SK-N-MC (cell line): ENCODE data around the gene KRT6C.

ENCODE experiments used
- DNase-seq: peaks from one replicate; pipeline ENCODE4 v3.0.0-alpha.2; 2011; ENCODE audit warnings: low read depth, low spot score
- H3K27ac ChIP-seq: fragments of 200-600 bp; sonication (generic); 2 replicates; pipeline ENCODE4 v1.5.1; 2016; ENCODE audit warnings: mixed run types
- H3K36me3 ChIP-seq: fragments of 200-600 bp; sonication (generic); 2 replicates; pipeline ENCODE4 v1.6.1; 2017; ENCODE audit warnings: antibody characterized with exemption, low read length, mixed read lengths; ENCODE audit not compliant: insufficient read depth
- H3K4me3 ChIP-seq: fragments of 200-600 bp; sonication (generic); 2 replicates; pipeline ENCODE4 v1.5.1; 2016
- H3K9ac ChIP-seq: fragments of 200-600 bp; sonication (generic); 2 replicates; pipeline ENCODE4 v1.8.0; 2017; ENCODE audit warnings: mixed run types, mixed read lengths; ENCODE audit not compliant: insufficient read length
- H3K9me3 ChIP-seq: fragments of 200-600 bp; sonication (generic); 2 replicates; pipeline ENCODE4 v1.6.1; 2017; ENCODE audit warnings: low read depth, mild to moderate bottlenecking, antibody characterized with exemption, low read length, moderate library complexity, mixed read lengths
- EZH2 ChIP-seq: fragments of 200-600 bp; sonication (generic); IDR thresholded peaks from one replicate; pipeline ENCODE4 v1.6.1; 2017; ENCODE audit warnings: antibody characterized with exemption
- FOXP2 ChIP-seq: optimal IDR thresholded peaks from 2 replicates; pipeline ENCODE3; 2011; ENCODE audit warnings: mild to moderate bottlenecking, moderate library complexity; ENCODE audit not compliant: insufficient read depth; ENCODE audit errors: extremely low read length, control extremely low read depth
- POLR2AphosphoS5 ChIP-seq: IDR thresholded peaks from 2 replicates; pipeline ENCODE4 v1.6.1; 2012; ENCODE audit warnings: mild to moderate bottlenecking, low read depth, low read length, borderline replicate concordance

Gene KRT6C

DNA sequence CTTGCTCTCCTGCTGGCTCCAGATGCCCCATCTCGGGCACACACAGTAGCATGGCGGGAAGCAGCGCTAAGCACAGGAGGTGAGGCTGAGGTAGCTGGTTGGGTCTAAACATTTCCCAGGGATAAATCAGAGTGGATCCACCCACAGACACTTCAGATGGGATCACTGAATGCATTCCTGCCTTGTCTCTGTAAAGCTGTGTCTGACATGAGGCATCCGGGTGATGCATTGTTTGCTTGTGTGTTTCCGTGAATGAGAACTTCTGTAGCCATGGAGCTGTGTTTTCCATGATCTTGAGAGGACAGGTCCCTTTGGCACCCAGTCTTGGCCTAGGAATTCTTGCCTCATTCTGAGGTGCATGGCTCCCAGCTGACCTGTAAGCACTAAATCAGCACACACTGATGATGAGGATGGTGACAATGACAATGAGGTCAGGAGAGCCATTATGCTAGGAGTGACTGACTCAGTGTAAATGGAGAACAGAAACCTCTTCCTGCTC, 32.7 kb downstream of the KRT6C start:
- H3K4me3 ChIP-seq: no peak overlapping the region
- TF ChIP-seq POLR2AphosphoS5 (no peak), FOXP2 (no peak), EZH2 (no peak)
- H3K9me3 ChIP-seq: no peaks in the 10 kb centered on the region
- H3K36me3 ChIP-seq: no peaks in the 10 kb centered on the region
- H3K27ac ChIP-seq: no peak overlapping the region
- DNase-seq: no peak
- H3K9ac ChIP-seq: no peak overlapping the region

DNA sequence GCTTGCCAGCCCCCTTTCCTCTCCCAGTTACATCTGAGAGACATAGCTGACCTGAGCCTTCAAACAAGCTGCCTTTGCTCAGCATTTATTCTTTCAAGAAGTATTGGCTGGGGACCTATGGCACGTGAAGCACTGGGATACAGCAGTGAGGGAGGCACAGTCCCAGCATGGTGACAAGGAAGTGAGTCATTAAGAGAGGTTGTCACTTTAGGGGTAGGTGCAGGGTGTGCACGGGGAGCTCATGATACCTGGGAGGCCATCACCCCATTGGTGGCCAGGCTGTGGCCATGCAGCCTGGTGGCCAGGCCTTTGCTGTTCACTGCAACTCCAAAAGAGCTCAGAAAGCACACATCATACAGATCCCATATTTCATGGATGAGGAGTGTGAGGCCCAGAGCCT, 33.8 kb downstream of the KRT6C start:
- H3K9me3 ChIP-seq: no peaks in the 10 kb centered on the region
- H3K9ac ChIP-seq: no peak overlapping the region
- TF ChIP-seq FOXP2: no peak
- no peak for TF ChIP-seq EZH2
- TF ChIP-seq POLR2AphosphoS5: no peak
- H3K4me3 ChIP-seq: no peak overlapping the region
- DNase-seq: no peak
- no peaks in the 10 kb centered on the region for H3K36me3 ChIP-seq
- no peak overlapping the region for H3K27ac ChIP-seq

DNA sequence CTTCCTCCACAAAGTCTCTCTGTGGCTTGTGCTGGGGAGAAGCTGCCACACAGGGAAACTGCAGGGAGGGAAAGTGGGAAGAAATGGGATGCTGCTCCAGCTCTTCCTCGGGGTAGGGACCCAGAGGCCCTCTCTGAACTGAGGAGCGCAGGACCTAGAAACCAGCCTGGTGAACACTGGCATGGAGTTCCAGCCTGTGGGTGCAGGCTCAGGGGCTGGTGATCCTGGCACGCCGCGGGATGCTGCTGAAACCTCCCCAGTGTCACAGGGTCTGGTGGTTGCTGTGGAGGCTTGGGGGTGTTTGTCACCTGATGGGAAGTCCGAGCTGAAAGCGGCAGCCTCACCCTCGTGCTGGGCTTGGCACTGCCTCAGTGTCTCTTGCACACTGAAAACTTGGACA, 34.2 kb downstream of the KRT6C start:
- DNase-seq: no peak
- TF ChIP-seq POLR2AphosphoS5: no peak
- TF ChIP-seq FOXP2: no peak
- TF ChIP-seq EZH2: no peak
- H3K27ac ChIP-seq: no peak overlapping the region

DNA sequence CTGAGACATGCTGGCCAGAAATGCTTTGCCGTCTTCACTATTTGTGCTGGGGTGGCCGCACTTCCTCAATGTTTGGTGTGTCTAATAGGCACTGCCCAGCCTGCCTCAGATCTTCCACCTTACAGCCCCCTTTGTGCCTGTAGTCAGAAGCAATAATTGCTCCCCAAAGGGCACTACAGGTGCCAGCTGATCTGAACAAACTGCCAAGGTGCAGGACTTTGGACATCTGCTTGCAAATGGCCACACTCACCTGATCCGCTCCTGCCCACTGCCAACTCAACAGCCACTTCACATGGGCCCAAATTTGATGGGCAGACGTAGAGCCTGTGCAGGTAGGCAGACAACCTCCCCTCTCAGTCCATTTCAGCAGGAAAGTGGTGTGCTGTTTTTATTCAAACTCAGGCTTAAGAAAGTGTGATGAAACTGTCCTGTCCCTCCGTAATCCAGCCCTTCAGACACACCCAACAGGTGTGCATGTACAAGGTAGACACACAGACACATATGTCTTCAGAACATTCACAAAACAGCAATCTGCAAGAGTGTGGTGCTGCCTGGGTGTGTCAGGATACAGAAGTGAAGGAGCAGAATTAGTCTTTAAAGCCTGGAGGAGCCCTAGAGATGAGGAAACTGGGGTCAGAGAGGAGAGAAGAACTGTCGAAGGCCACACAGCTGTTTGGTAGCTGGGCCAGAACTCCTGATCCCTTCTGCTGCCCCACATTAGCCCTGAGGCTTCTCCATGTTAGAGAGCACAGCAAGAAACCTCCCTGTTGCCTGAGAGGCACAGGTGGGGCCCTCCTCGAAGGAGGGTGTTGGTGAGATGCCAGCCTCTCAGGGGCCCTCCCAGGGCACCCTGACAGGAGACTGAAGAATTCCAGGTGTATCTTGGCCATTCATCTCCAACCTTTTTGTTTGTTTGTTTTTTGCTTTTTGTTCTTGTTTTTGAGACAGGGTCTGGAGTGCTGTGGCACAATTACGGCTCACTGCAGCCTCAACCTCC, 35.0 kb downstream of the KRT6C start:
- H3K9me3 ChIP-seq: no peaks in the 10 kb centered on the region
- TF ChIP-seq POLR2AphosphoS5: no peak
- no peak for TF ChIP-seq EZH2
- no peak for TF ChIP-seq FOXP2
- no peak for DNase-seq
- H3K36me3 ChIP-seq: no peaks in the 10 kb centered on the region
- no peak overlapping the region for H3K9ac ChIP-seq
- no peak overlapping the region for H3K4me3 ChIP-seq
- no peak overlapping the region for H3K27ac ChIP-seq

More for the DNA sequence above, 34.2 kb downstream of the KRT6C start:
- Histone ChIP-seq H3K9me3 (no peaks in the 10 kb centered on the region), H3K9ac (no peak overlapping the region), H3K4me3 (no peak overlapping the region), H3K36me3 (no peaks in the 10 kb centered on the region)

DNA sequence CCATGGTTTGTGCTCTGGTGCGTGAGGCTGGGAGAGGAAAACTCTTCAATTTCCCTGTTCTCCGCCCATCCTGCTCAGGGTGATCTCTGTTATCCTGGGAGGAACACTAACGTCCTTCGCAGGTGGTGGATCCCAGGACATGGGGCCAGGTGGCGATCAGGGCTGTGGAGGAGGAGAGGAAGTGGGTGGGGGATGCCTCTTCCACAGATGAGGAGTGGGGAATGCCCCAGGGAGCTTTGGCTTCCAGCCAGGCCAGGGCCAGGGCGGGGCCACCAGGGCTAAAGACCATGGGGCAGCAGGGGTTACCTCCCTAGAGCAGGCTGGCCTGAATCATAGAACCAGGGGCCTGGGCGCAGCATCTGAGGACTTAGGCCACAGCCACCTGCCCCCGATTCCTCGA, 36.1 kb downstream of the KRT6C start:
- H3K27ac ChIP-seq: no peak overlapping the region
- TF ChIP-seq EZH2 (no peak), POLR2AphosphoS5 (no peak), FOXP2 (no peak)
- no peaks in the 10 kb centered on the region for H3K36me3 ChIP-seq
- no peak overlapping the region for H3K4me3 ChIP-seq
- no peak overlapping the region for H3K9ac ChIP-seq
- DNase-seq: no peak
- H3K9me3 ChIP-seq: no peaks in the 10 kb centered on the region

DNA sequence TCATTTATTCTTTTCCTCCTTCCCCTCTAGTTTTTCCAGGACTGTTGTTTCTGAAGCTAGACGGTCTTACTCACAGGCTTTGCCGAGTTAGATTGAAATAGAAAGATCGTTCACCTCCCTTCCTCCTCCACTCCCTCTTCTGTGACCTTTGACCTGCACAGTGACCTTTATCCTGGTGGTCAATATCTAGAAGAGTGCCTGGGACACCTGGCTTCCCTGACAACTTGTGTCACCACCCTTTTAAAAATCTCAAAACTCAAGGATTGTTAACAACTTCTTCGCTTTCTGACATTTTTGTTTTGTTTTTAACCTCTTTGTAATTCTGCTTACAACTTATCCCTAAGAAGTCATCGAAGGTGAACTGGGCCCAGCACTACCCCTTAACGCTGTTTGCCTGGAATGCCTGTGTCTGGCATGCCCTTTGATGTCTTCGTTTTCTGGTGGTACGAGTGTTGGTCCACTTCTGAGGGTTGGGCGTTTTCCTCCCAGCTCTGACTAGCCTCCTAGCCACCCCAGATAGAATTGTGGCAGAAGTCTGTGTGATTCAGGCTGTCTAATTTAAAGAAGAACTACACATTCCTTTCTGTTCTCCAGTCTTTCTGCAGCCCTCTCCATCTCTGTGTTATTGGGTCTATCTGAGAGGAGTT, 36.7 kb downstream of the KRT6C start:
- no peak for DNase-seq
- TF ChIP-seq FOXP2 (no peak), EZH2 (no peak), POLR2AphosphoS5 (no peak)
- Histone ChIP-seq H3K27ac (no peak overlapping the region), H3K9me3 (no peaks in the 10 kb centered on the region), H3K4me3 (no peak overlapping the region), H3K9ac (no peak overlapping the region), H3K36me3 (no peaks in the 10 kb centered on the region)

DNA sequence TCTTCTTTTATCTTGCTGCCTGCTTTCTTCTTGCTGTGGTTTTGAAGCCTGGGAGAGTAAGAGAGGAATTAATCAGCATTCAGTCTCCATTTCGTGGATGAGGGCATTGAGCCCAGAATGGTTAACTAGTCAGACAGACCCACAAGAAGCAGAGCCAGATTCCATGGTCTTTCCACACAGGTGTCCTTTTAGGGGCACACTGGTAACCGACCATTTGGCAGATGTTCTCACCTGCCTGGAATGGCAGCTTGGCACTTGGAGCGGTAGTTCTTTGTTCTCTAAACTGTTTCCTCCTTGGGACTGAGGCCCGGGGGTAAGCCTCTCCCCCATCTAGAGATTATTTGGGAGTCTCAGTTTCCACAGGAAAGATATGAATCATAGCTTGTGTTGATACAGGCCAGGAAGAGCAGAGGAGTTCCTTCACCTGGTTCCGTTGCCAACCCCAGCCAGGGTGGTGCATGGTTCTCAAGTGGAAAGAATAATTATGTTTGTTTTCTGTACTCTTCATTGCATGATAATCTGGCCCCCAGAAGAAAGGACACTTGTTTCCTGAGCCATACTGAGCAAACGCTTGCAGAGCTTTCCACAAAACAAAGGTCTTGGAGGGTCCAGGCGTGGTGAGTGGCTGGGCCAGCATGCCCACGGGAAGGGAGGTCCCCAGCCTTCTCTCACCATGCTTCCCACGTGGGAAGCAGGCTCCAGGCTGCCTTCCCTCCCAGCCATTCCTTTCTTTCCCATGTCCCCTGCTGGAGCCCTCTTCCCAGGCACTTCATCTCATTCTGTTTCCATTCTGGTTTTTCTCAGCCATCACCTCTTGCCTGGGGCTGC, 37.4 kb downstream of the KRT6C start:
- DNase-seq: no peak
- Histone ChIP-seq H3K4me3 (no peak overlapping the region), H3K27ac (no peak overlapping the region), H3K9ac (no peak overlapping the region), H3K9me3 (no peaks in the 10 kb centered on the region), H3K36me3 (no peaks in the 10 kb centered on the region)
- TF ChIP-seq FOXP2: no peak
- TF ChIP-seq POLR2AphosphoS5: no peak
- no peak for TF ChIP-seq EZH2

DNA sequence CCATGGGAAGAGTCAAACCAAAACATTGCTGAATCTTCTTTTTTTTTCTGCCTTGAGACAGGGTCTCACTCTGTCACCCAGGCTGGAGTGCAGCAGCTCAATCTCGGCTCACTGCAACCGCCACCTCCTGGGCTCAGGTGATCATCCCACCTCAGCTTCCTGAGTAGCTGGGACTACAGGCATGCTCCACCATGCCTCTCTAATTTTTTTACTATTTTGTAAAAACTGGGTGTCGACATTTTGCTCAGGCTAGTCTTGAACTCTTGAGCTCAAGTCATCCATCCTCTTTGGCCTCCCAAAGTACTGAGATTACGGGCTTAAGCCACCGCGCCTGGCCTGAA, 38.0 kb downstream of the KRT6C start:
- H3K4me3 ChIP-seq: no peak overlapping the region
- no peak for DNase-seq
- no peak overlapping the region for H3K9ac ChIP-seq
- TF ChIP-seq POLR2AphosphoS5 (no peak), EZH2 (no peak), FOXP2 (no peak)
- H3K9me3 ChIP-seq: no peaks in the 10 kb centered on the region
- H3K27ac ChIP-seq: no peak overlapping the region
- H3K36me3 ChIP-seq: no peaks in the 10 kb centered on the region
